ENCODE data around the gene OXER1.

The OXER1 gene

GRCh38 chr2:42764096-42764495 lies at the start of gene OXER1:
TSS of gene OXER1 (minus strand) at chr2:42764135. CDS start at chr2:42764062, 73 bp downstream.
- DNase-seq (ENCODE audit: low read depth in 2 of 3, low spot score in 2 of 3): no peak

- no peak for DNase-seq (ENCODE audit: low read depth in 2 of 3, low spot score in 2 of 3)
Measured at GRCh38 chr2:42812899-42813479, 49.1 kb upstream of the OXER1 start.

- DNase-seq (ENCODE audit: low read depth in 2 of 3, low spot score in 2 of 3): peak in 2 of 3 experiments; percentile 18 to 24
Measured at GRCh38 chr2:42810971-42811811, 47.3 kb upstream of the OXER1 start.

- DNase-seq (ENCODE audit: low read depth in 2 of 3, low spot score in 2 of 3): peak; percentile 89 to 100 (median 99)
Measured at GRCh38 chr2:42810121-42810970, 46.4 kb upstream of the OXER1 start.

GRCh38 chr2:42809819-42810120 lies 45.8 kb upstream of the OXER1 start:
- peak in 1 of 3 experiments; percentile 56 for DNase-seq (ENCODE audit: low read depth in 2 of 3, low spot score in 2 of 3)

GRCh38 chr2:42809131-42809818 lies 45.3 kb upstream of the OXER1 start:
- no peak for DNase-seq (ENCODE audit: low read depth in 2 of 3, low spot score in 2 of 3)

- DNase-seq (ENCODE audit: low read depth in 2 of 3, low spot score in 2 of 3): no peak
Measured at GRCh38 chr2:42808301-42808700, 44.4 kb upstream of the OXER1 start.

- DNase-seq (ENCODE audit: low read depth in 2 of 3, low spot score in 2 of 3): no peak
Measured at GRCh38 chr2:42806786-42807185, 42.9 kb upstream of the OXER1 start.

- no peak for DNase-seq (ENCODE audit: low read depth in 2 of 3, low spot score in 2 of 3)
Measured at GRCh38 chr2:42804891-42805290, 41.0 kb upstream of the OXER1 start.

GRCh38 chr2:42804338-42804737 lies 40.4 kb upstream of the OXER1 start:
- DNase-seq (ENCODE audit: low read depth in 2 of 3, low spot score in 2 of 3): no peak

- no peak for DNase-seq (ENCODE audit: low read depth in 2 of 3, low spot score in 2 of 3)
Measured at GRCh38 chr2:42802150-42802549, 38.2 kb upstream of the OXER1 start.

GRCh38 chr2:42801381-42801780 lies 37.4 kb upstream of the OXER1 start:
- no peak for DNase-seq (ENCODE audit: low read depth in 2 of 3, low spot score in 2 of 3)

- no peak for DNase-seq (ENCODE audit: low read depth in 2 of 3, low spot score in 2 of 3)
Measured at GRCh38 chr2:42800981-42801380, 37.0 kb upstream of the OXER1 start.

GRCh38 chr2:42800461-42800962 lies 36.6 kb upstream of the OXER1 start:
- no peak for DNase-seq (ENCODE audit: low read depth in 2 of 3, low spot score in 2 of 3)

GRCh38 chr2:42799881-42800280 lies 35.9 kb upstream of the OXER1 start:
- DNase-seq (ENCODE audit: low read depth in 2 of 3, low spot score in 2 of 3): no peak

- no peak for DNase-seq (ENCODE audit: low read depth in 2 of 3, low spot score in 2 of 3)
Measured at GRCh38 chr2:42797281-42797680, 33.3 kb upstream of the OXER1 start.

GRCh38 chr2:42796427-42797248 lies 32.7 kb upstream of the OXER1 start:
- DNase-seq (ENCODE audit: low read depth in 2 of 3, low spot score in 2 of 3): no peak

GRCh38 chr2:42795841-42796301 lies 31.9 kb upstream of the OXER1 start:
- no peak for DNase-seq (ENCODE audit: low read depth in 2 of 3, low spot score in 2 of 3)

GRCh38 chr2:42795275-42795674 lies 31.3 kb upstream of the OXER1 start:
- no peak for DNase-seq (ENCODE audit: low read depth in 2 of 3, low spot score in 2 of 3)
